ENCODE results near the gene NAT10.
A peak's percentile ranks its signal among the peaks of the same experiment; 100 is the strongest.
"Not testable (repeated sequence)": the region's sequence is repeated elsewhere in the genome, so short reads cannot be mapped to it uniquely, and the experiment has no call there.

NAT10 gene

GRCh38 chr11:34105079-34105956 is at the start of gene NAT10:
NAT10 (plus strand) TSS chr11:34105629; CDS start chr11:34108226, 2,597 bp downstream.
- FAIRE-seq (peak; percentile 61), DNase-seq (ENCODE audit: low spot score) (peak; percentile 97)

DNA sequence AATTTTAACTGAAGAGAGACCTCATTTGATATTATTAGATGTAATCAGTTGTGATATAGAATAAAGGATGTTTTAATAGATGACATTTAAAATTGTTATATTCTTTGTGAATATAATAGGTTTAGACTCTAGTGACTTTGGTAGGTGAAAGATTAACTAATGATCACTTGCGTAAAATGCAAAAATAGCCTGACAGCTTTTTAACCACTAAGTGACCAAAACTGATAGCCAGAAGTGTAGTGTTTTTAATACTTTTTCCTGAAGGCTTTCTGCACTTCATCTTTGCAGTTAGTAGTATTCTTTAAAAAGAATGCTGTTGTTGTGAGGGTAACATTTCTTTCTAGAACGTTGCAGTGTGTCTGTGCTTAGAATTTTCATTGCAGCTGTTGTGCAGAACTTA is 48.8 kb upstream of the NAT10 start:
- no peak for FAIRE-seq
- DNase-seq (ENCODE audit: low spot score), result no peak

- FAIRE-seq, result no peak
Measured at GRCh38 chr11:34063061-34063795, 42.2 kb upstream of the NAT10 start.

GRCh38 chr11:34064291-34064690 is 41.1 kb upstream of the NAT10 start:
- DNase-seq (ENCODE audit: low spot score), result no peak
- FAIRE-seq, result no peak

More at GRCh38 chr11:34063061-34063795, 42.2 kb upstream of the NAT10 start:
- DNase-seq (ENCODE audit: low spot score), result no peak

DNA sequence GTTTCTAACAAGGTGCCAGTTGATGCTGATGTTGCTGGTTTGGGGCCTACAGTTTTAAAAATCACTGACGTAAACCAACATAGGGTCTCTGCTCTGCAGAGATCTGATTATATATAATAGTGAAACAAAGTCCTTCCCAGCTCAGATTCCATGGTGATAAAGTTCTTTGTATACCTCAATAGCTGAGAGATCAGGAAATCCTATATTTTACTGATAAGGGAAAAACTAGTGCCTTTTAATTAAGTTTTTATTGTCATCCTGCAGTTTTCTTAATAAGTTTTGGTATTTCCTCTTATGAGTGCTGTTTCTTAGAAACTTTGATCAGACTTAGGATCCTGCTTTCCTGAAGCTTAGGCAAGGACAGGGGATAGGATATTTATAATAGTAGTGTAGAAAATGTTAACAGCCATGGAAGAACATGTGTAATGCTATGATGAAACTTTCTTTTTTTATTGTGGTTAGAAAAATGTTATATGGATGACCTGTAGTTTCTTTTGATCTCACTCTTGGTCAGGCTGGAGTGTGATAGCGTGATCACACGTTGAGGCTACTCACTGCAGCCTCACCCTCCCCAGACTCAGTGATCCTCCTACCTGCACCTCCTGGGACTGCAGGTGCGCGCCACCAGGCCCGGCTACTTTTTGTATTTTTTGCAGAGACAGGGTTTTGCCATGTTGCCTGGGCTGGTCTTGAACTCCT is 39.8 kb upstream of the NAT10 start:
- no peak for FAIRE-seq
- DNase-seq (ENCODE audit: low spot score), result no peak

GRCh38 chr11:34066766-34067165 is 38.7 kb upstream of the NAT10 start:
- FAIRE-seq; DNase-seq (ENCODE audit: low spot score): not testable (repeated sequence)

GRCh38 chr11:34067383-34068065 is 37.9 kb upstream of the NAT10 start:
- DNase-seq (ENCODE audit: low spot score) (no peak), FAIRE-seq (no peak)

DNA sequence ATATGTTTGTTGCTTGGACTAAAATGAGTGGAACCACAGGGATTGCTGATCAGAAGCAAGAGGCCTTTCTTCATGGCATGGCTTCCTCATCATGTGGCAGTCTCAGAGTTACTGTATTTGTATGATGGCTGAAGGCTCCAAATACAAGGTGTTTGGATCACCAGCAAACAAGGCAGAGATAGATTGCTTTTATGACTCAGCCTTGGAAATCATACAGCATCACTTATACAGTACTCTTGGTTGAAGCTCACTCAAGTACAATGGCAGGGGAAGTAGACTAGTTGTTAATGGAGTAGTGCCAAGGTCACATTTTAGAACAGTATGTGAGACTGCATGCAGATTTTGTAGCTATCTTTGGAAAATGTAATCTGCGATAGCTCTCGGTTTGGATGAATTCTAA is 37.3 kb upstream of the NAT10 start:
- FAIRE-seq (no peak), DNase-seq (ENCODE audit: low spot score) (no peak)

- not testable (repeated sequence) for DNase-seq (ENCODE audit: low spot score); FAIRE-seq
Measured at GRCh38 chr11:34071306-34071705, 34.1 kb upstream of the NAT10 start.

GRCh38 chr11:34072041-34072440 is 33.4 kb upstream of the NAT10 start:
- FAIRE-seq (no peak), DNase-seq (ENCODE audit: low spot score) (no peak)

GRCh38 chr11:34072832-34073231 is 32.6 kb upstream of the NAT10 start:
- FAIRE-seq (no peak), DNase-seq (ENCODE audit: low spot score) (no peak)

GRCh38 chr11:34074391-34074790 is 31.0 kb upstream of the NAT10 start:
- no peak for FAIRE-seq
- DNase-seq (ENCODE audit: low spot score), result no peak

- DNase-seq (ENCODE audit: low spot score) (peak; percentile 35), FAIRE-seq (no peak)
Measured at GRCh38 chr11:34075178-34075820, 30.1 kb upstream of the NAT10 start.

GRCh38 chr11:34080609-34081008 is 24.8 kb upstream of the NAT10 start:
- FAIRE-seq, result no peak
- DNase-seq (ENCODE audit: low spot score), result no peak

GRCh38 chr11:34084637-34085036 is 20.8 kb upstream of the NAT10 start:
- DNase-seq (ENCODE audit: low spot score) (no peak), FAIRE-seq (no peak)

DNA sequence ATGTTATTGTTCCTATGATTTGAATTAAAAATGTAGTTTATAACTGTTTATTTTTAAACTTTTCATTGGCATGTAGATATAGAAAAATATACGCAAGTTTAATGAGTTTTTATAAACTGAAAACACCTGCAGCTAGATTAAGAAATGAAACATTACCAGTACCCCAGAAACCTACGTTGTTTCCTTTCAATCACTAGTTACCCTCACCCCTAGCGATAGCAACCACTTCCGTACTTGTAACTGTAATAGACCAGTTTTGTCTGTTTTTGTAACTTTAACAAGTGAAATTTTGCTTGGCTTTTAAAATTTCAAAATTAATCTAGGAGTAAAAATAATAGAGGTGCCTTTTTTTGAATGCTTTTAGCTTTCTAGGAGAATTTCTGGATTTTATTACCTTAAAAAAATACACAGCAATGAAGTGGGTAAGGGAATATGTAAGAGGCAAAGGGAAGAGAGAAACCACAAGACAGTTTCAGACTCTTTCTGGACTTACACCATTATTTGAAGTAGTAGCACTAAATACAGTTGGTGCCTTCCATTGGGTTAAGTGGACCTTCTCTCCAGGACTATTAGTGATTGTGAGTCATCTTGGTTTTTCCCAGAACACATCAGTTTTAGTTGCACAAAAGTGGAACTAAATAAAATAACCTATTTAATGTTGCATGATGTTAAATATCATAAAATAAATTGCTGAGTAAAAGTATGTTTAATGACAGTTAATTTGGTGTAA is 18.7 kb upstream of the NAT10 start:
- DNase-seq (ENCODE audit: low spot score), result no peak
- no peak for FAIRE-seq

DNA sequence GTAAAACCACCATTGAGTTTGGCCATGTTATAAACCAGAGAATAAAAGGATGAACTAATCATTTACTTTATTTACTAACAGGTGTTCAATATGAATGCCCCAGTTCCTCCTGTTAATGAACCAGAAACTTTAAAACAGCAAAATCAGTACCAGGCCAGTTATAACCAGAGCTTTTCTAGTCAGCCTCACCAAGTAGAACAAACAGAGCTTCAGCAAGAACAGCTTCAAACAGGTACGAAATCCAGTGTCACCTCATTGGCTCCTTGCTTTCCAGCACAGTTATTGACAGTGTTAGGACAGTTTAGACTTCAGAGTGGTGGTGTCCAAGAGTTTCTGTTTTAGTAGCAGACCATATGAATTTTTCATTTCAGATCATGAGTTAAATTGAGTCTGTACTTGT is 13.6 kb upstream of the NAT10 start:
- FAIRE-seq, result no peak
- DNase-seq (ENCODE audit: low spot score), result no peak

DNA sequence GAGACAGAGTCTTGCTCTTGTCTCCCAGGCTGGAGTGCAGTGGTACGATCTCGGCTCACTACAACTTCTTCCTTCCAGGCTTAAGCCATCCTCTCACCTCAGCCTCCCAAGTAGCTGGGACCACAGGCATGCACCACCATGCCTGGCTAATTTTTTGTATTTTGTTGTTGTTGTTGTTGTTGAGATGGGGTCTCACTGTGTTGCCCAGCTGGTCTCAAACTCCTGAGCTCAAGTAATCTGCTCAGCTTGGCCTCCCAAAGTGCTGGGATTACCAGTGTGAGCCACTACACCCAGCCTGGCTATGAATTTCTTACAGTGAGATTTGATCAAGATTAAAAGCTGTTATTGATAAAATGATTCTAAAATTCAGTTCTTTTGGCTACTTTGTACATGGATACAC is 10.5 kb upstream of the NAT10 start:
- FAIRE-seq; DNase-seq (ENCODE audit: low spot score): not testable (repeated sequence)

DNA sequence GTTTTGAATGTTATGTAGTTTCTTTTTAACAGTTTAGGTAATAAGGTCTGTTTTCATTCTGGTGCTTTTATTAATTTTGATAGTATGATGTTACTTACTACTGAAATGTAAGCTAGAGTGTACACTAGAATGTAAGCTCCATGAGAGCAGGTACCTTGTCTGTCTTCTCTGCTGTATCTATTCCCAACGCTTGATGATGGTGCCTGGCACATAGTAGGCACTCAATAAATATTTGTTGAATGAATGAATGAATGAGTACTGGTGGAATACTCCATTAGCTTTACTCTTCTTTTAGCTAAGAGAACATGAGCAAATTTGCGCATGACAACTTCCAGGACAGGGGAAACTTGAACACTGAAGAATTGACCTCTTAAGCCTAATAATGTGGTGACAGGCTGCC is 6.6 kb upstream of the NAT10 start:
- DNase-seq (ENCODE audit: low spot score) (no peak), FAIRE-seq (no peak)

GRCh38 chr11:34104680-34105078 is 750 bp upstream of the NAT10 start:
- FAIRE-seq (no peak), DNase-seq (ENCODE audit: low spot score) (no peak)
